Breast epithelium (tissue), 3 donors: ENCODE data around the gene ABCG2.

Experiments
- POLR2AphosphoS5 ChIP-seq, 3 donors: sonication (generic); formaldehyde crosslinking; IDR thresholded peaks; one replicate each; pipeline ENCODE4 v1.6.1; 2017; ENCODE audit warnings: antibody characterized with exemption in 3 of 3
- TF ChIP-seq, protein P1 (sequence below), 3 donors: fragments of 450-650 bp; IDR thresholded peaks; one replicate each; pipeline ENCODE4 v1.5.1; 2016 to 2017; ENCODE audit warnings: antibody characterized with exemption in 3 of 3, mild to moderate bottlenecking in 3 of 3, moderate library complexity in 3 of 3

DNA sequence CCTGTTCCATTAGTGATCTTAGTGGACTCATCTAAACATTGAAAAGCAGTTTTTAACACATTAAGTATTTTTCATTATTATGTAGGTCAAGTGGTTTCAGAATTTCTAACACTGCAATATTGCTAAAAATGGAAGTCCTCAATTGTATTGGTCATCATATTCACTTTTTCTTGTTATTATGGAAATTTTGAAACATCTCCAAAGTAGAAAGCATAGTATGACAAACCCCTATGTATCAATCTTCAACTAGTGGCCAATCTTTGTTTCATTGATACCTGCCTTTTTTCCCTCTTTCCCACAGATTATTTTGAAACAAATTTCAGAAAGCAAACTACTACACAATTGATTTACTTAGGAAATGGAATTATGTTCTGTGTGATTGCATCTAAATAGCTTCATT lies 14.5 kb upstream of the ABCG2 start:
- no peak for TF ChIP-seq POLR2AphosphoS5 (IDR thresholded peaks at IDR 0.05)
- TF ChIP-seq, protein P1, sequence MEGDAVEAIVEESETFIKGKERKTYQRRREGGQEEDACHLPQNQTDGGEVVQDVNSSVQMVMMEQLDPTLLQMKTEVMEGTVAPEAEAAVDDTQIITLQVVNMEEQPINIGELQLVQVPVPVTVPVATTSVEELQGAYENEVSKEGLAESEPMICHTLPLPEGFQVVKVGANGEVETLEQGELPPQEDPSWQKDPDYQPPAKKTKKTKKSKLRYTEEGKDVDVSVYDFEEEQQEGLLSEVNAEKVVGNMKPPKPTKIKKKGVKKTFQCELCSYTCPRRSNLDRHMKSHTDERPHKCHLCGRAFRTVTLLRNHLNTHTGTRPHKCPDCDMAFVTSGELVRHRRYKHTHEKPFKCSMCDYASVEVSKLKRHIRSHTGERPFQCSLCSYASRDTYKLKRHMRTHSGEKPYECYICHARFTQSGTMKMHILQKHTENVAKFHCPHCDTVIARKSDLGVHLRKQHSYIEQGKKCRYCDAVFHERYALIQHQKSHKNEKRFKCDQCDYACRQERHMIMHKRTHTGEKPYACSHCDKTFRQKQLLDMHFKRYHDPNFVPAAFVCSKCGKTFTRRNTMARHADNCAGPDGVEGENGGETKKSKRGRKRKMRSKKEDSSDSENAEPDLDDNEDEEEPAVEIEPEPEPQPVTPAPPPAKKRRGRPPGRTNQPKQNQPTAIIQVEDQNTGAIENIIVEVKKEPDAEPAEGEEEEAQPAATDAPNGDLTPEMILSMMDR (IDR thresholded peaks at IDR 0.05), result no peak
